Measurements from ENCODE around the gene GPANK1. TPM values are rescaled to one million over a fixed set of nuclear protein-coding genes. Genes with fewer than 3 reads are reported as not detected.

The GPANK1 gene
- total RNA-seq, 1 experiment from 2014 or later, result 32.0 TPM

- no peak overlapping the region for H3K27ac ChIP-seq (ENCODE audit: low read depth, low read length, poor library complexity, severe bottlenecking)
- no peaks in the 10 kb centered on the region for H3K9me3 ChIP-seq (ENCODE audit: low read depth, low read length, poor library complexity, severe bottlenecking)
- intact Hi-C loops (cut with micrococcal nuclease; ENCODE audit: unreplicated experiment), result loop anchor here (10.0 kb wide), 1 partner anchor 110 kb away; the partner anchor contains the start of genes ATP6V1G2, DDX39B and NFKBIL1
- peaks cover 3% of the 10 kb centered on the region for H3K36me3 ChIP-seq (ENCODE audit: insufficient read depth, low read length, poor library complexity, severe bottlenecking)
- H3K4me1 ChIP-seq (ENCODE audit: insufficient read depth, low read length, poor library complexity, severe bottlenecking), result peaks cover 27% of the 10 kb centered on the region
- no peaks in the 10 kb centered on the region for H3K27me3 ChIP-seq (replicated peaks; ENCODE audit: insufficient read depth, low read depth, low read length, poor library complexity)
- no peak overlapping the region for H3K4me3 ChIP-seq (ENCODE audit: low read depth, low read length, poor library complexity, severe bottlenecking)
- BruUV-seq (replicated peaks), result no TSS peak
- DNase-seq (ENCODE audit: low spot score), result no peak
- POLR2A ChIA-PET (ENCODE audit: low non-redundant PET), result interaction anchor here (0.6 to 0.8 kb wide), 2 partner anchors 12 to 173 kb away, joined by 3 read pairs; partner anchors contain the start of gene HSPA1B
- no peak for TF ChIP-seq EZH2 (IDR thresholded peaks at IDR 0.05; ENCODE audit: borderline replicate concordance, low read depth, low read length, poor library complexity, severe bottlenecking)
- TF ChIP-seq CTCF (conservative IDR thresholded peaks at IDR 0.05; ENCODE audit: low read depth, low read length), result no peak
- CTCF ChIA-PET, result no interaction called here
Measured at GRCh38 chr6:31654574-31655348, 10.0 kb downstream of the GPANK1 start.

- TF ChIP-seq EZH2 (IDR thresholded peaks at IDR 0.05; ENCODE audit: borderline replicate concordance, low read depth, low read length, poor library complexity, severe bottlenecking), result no peak
- TF ChIP-seq CTCF (conservative IDR thresholded peaks at IDR 0.05; ENCODE audit: low read depth, low read length), result peak; percentile 30; the same call in 1 of the 2 replicates
- Histone ChIP-seq H3K27ac (ENCODE audit: low read depth, low read length, poor library complexity, severe bottlenecking) (peak overlapping the region; percentile 97), H3K4me1 (ENCODE audit: insufficient read depth, low read length, poor library complexity, severe bottlenecking) (peaks cover 14% of the 10 kb centered on the region), H3K27me3 (replicated peaks; ENCODE audit: insufficient read depth, low read depth, low read length, poor library complexity) (no peaks in the 10 kb centered on the region), H3K9me3 (ENCODE audit: low read depth, low read length, poor library complexity, severe bottlenecking) (no peaks in the 10 kb centered on the region), H3K4me3 (ENCODE audit: low read depth, low read length, poor library complexity, severe bottlenecking) (peak overlapping the region; percentile 63), H3K36me3 (ENCODE audit: insufficient read depth, low read length, poor library complexity, severe bottlenecking) (peaks cover 19% of the 10 kb centered on the region)
- intact Hi-C loops (cut with micrococcal nuclease; ENCODE audit: unreplicated experiment), result loop anchor here (10.0 kb wide), 1 partner anchor 108 kb away; the partner anchor contains the start of genes ATP6V1G2, DDX39B and NFKBIL1
- peak; percentile 95 for DNase-seq (ENCODE audit: low spot score)
- ChIA-PET CTCF (interaction anchor here (1.2 kb wide), 1 partner anchor 8 kb away, joined by 5 read pairs; the partner anchor contains the start of gene C6orf47), POLR2A (ENCODE audit: low non-redundant PET) (interaction anchor here (0.6 to 1.0 kb wide), 3 partner anchors 11 to 194 kb away, joined by 3 to 5 read pairs (median 4); partner anchors contain the start of gene HSPA1B)
- TSS peak; percentile 95 for BruUV-seq (replicated peaks)
Measured at GRCh38 chr6:31652925-31653724, 11.7 kb downstream of the GPANK1 start.

GRCh38 chr6:31651602-31652191, 13.1 kb downstream of the GPANK1 start:
- intact Hi-C loops (cut with micrococcal nuclease; ENCODE audit: unreplicated experiment), result loop anchor here (10.0 kb wide), 1 partner anchor 107 kb away; the partner anchor contains the start of genes ATP6V1G2, DDX39B and NFKBIL1
- ChIA-PET CTCF (interaction anchor here (0.6 to 1.2 kb wide), 2 partner anchors 9 to 30 kb away, joined by 3 to 5 read pairs; partner anchors contain the start of gene C6orf47), POLR2A (ENCODE audit: low non-redundant PET) (interaction anchor here (0.7 to 1.0 kb wide), 2 partner anchors 12 to 176 kb away, joined by 3 to 4 read pairs; partner anchors contain the start of gene HSPA1B)
- Histone ChIP-seq H3K9me3 (ENCODE audit: low read depth, low read length, poor library complexity, severe bottlenecking) (no peaks in the 10 kb centered on the region), H3K4me3 (ENCODE audit: low read depth, low read length, poor library complexity, severe bottlenecking) (peak overlapping the region; percentile 63), H3K27ac (ENCODE audit: low read depth, low read length, poor library complexity, severe bottlenecking) (peak overlapping the region; percentile 97), H3K4me1 (ENCODE audit: insufficient read depth, low read length, poor library complexity, severe bottlenecking) (peaks cover 8% of the 10 kb centered on the region), H3K36me3 (ENCODE audit: insufficient read depth, low read length, poor library complexity, severe bottlenecking) (peaks cover 31% of the 10 kb centered on the region), H3K27me3 (replicated peaks; ENCODE audit: insufficient read depth, low read depth, low read length, poor library complexity) (no peaks in the 10 kb centered on the region)
- TF ChIP-seq CTCF (conservative IDR thresholded peaks at IDR 0.05; ENCODE audit: low read depth, low read length), result no peak
- TF ChIP-seq EZH2 (IDR thresholded peaks at IDR 0.05; ENCODE audit: borderline replicate concordance, low read depth, low read length, poor library complexity, severe bottlenecking), result no peak
- BruUV-seq (replicated peaks), result TSS peak; percentile 58
- peak; percentile 77 for DNase-seq (ENCODE audit: low spot score)

Measured in A673 (cell line).